Parathyroid adenoma (tissue), 2 donors: Measurements from ENCODE around the gene ZMPSTE24.
"Not testable (repeated sequence)": the region's sequence is repeated elsewhere in the genome, so short reads cannot be mapped to it uniquely, and the experiment has no call there.

Experiments used
- H2AFZ ChIP-seq: fragments of 300-600 bp; sonication (generic); one replicate; pipeline ENCODE4 v1.7.0; 2017; ENCODE audit warnings: antibody characterized with exemption, mild to moderate bottlenecking
- H3K27ac ChIP-seq: fragments of 300-600 bp; sonication (generic); one replicate; pipeline ENCODE4 v1.7.0; 2017
- H3K27me3 ChIP-seq: fragments of 300-600 bp; sonication (generic); one replicate; pipeline ENCODE4 v1.7.0; 2017; ENCODE audit warnings: low read length; ENCODE audit not compliant: control insufficient read depth, insufficient read depth
- H3K36me3 ChIP-seq: fragments of 300-600 bp; sonication (generic); one replicate; pipeline ENCODE4 v1.7.0; 2017; ENCODE audit warnings: low read length; ENCODE audit not compliant: control insufficient read depth, insufficient read depth
- H3K4me1 ChIP-seq: fragments of 300-600 bp; sonication (generic); one replicate; pipeline ENCODE4 v1.7.0; 2017; ENCODE audit warnings: control low read depth
- H3K4me2 ChIP-seq: fragments of 300-600 bp; sonication (generic); one replicate; pipeline ENCODE4 v1.7.0; 2017; ENCODE audit warnings: low read length
- H3K4me3 ChIP-seq: fragments of 300-600 bp; sonication (generic); one replicate; pipeline ENCODE4 v1.7.0; 2017; ENCODE audit warnings: low read depth, low read length
- H3K79me2 ChIP-seq: fragments of 300-600 bp; sonication (generic); one replicate; pipeline ENCODE4 v1.7.0; 2017; ENCODE audit warnings: control low read depth
- H3K9ac ChIP-seq: fragments of 300-600 bp; sonication (generic); one replicate; pipeline ENCODE4 v1.7.0; 2017; ENCODE audit warnings: mild to moderate bottlenecking
- H3K9me3 ChIP-seq: fragments of 300-600 bp; sonication (generic); one replicate; pipeline ENCODE4 v1.7.0; 2017; ENCODE audit warnings: low read length; ENCODE audit not compliant: control insufficient read depth
- CTCF ChIP-seq: fragments of 300-600 bp; sonication (generic); IDR thresholded peaks from one replicate; pipeline ENCODE4 v1.7.0; 2017; ENCODE audit warnings: antibody characterized with exemption, mild to moderate bottlenecking
- donor health status: primary hyperparathyroidism.

Gene ZMPSTE24

GRCh38 chr1:40318476-40318875 is 60.4 kb downstream of the ZMPSTE24 start:
- H3K9me3 ChIP-seq, result no peaks in the 10 kb centered on the region
- no peaks in the 10 kb centered on the region for H3K79me2 ChIP-seq
- peaks cover 4% of the 10 kb centered on the region for H3K27me3 ChIP-seq
- no peak overlapping the region for H3K4me3 ChIP-seq
- no peak overlapping the region for H3K4me2 ChIP-seq
- no peak overlapping the region for H3K9ac ChIP-seq
- TF ChIP-seq CTCF, result no peak
- H3K36me3 ChIP-seq, result no peaks in the 10 kb centered on the region
- H2AFZ ChIP-seq, result no peak overlapping the region
- H3K27ac ChIP-seq, result no peak overlapping the region
- H3K4me1 ChIP-seq, result no peaks in the 10 kb centered on the region

GRCh38 chr1:40318970-40319621 is 61.1 kb downstream of the ZMPSTE24 start:
- H3K4me2 ChIP-seq, result no peak overlapping the region
- no peaks in the 10 kb centered on the region for H3K79me2 ChIP-seq
- peaks cover 4% of the 10 kb centered on the region for H3K27me3 ChIP-seq
- H3K4me1 ChIP-seq, result no peaks in the 10 kb centered on the region
- no peaks in the 10 kb centered on the region for H3K36me3 ChIP-seq
- H3K27ac ChIP-seq, result no peak overlapping the region
- no peaks in the 10 kb centered on the region for H3K9me3 ChIP-seq
- no peak overlapping the region for H2AFZ ChIP-seq
- no peak for TF ChIP-seq CTCF
- no peak overlapping the region for H3K9ac ChIP-seq
- no peak overlapping the region for H3K4me3 ChIP-seq

- H3K9me3 ChIP-seq, H3K27ac ChIP-seq, H3K4me3 ChIP-seq, H3K36me3 ChIP-seq, H2AFZ ChIP-seq, H3K27me3 ChIP-seq, H3K79me2 ChIP-seq, H3K4me2 ChIP-seq, H3K9ac ChIP-seq, H3K4me1 ChIP-seq: not testable (repeated sequence)
Observed at GRCh38 chr1:40331403-40331802, 73.4 kb downstream of the ZMPSTE24 start.

GRCh38 chr1:40332695-40333094 is 74.7 kb downstream of the ZMPSTE24 start:
- H3K79me2 ChIP-seq, result no peaks in the 10 kb centered on the region
- TF ChIP-seq CTCF, result no peak

GRCh38 chr1:40337443-40337842 is 79.4 kb downstream of the ZMPSTE24 start:
- TF ChIP-seq CTCF, result no peak
- no peaks in the 10 kb centered on the region for H3K36me3 ChIP-seq
- H2AFZ ChIP-seq, result no peak overlapping the region
- H3K4me1 ChIP-seq, result no peaks in the 10 kb centered on the region
- H3K27me3 ChIP-seq, result no peaks in the 10 kb centered on the region
- no peak overlapping the region for H3K4me2 ChIP-seq
- H3K9ac ChIP-seq, result no peak overlapping the region
- no peaks in the 10 kb centered on the region for H3K79me2 ChIP-seq
- H3K27ac ChIP-seq, result no peak overlapping the region
- no peak overlapping the region for H3K4me3 ChIP-seq
- H3K9me3 ChIP-seq, result no peaks in the 10 kb centered on the region

More at GRCh38 chr1:40332695-40333094, 74.7 kb downstream of the ZMPSTE24 start:
- no peaks in the 10 kb centered on the region for H3K4me1 ChIP-seq
- no peaks in the 10 kb centered on the region for H3K36me3 ChIP-seq
- H3K4me3 ChIP-seq, result no peak overlapping the region
- H3K9me3 ChIP-seq, result no peaks in the 10 kb centered on the region
- no peak overlapping the region for H3K9ac ChIP-seq
- H3K27me3 ChIP-seq, result no peaks in the 10 kb centered on the region
- no peak overlapping the region for H3K4me2 ChIP-seq
- no peak overlapping the region for H3K27ac ChIP-seq
- H2AFZ ChIP-seq, result no peak overlapping the region
